Inflammatory macrophage treated with lipopolysaccharide for 4 hours (primary cell): ENCODE results near the gene IGFBP4.

ENCODE experiments used
- DNase-seq: peaks from one replicate; pipeline ENCODE4 v3.0.0-alpha.2; 2020

IGFBP4 gene

DNA sequence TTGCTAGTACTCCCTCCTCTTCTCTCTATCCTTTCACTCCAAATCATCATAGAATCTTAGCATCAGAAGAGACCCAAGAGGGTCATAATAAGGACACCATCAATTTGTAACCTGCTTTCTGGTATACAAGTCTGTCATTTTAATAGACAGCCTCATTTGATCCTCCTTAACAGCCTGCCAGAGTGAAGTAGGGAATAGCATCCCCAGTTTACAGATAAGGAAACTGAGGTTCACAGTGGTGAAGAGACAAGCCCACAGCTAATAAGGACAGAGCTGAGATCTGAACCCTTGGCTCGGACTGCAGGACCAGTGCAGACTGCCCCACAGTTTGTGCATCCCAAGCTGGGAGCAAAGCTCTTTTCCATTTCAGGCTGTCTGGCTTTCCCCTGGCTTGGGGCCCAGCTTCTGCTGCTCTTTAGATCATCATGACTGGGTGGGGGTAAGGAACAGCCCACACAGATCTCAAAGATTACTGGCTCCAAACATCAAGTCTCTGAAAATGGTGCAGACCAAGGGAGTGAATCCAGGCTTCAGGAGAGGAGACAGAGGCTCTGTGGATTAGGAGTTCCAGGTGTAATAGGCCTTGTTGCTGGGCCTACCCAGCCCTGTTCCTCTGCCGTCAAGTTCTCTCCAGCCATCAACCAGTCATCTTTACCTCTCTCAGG, 10.3 kb upstream of the IGFBP4 start:
- no peak for DNase-seq

DNA sequence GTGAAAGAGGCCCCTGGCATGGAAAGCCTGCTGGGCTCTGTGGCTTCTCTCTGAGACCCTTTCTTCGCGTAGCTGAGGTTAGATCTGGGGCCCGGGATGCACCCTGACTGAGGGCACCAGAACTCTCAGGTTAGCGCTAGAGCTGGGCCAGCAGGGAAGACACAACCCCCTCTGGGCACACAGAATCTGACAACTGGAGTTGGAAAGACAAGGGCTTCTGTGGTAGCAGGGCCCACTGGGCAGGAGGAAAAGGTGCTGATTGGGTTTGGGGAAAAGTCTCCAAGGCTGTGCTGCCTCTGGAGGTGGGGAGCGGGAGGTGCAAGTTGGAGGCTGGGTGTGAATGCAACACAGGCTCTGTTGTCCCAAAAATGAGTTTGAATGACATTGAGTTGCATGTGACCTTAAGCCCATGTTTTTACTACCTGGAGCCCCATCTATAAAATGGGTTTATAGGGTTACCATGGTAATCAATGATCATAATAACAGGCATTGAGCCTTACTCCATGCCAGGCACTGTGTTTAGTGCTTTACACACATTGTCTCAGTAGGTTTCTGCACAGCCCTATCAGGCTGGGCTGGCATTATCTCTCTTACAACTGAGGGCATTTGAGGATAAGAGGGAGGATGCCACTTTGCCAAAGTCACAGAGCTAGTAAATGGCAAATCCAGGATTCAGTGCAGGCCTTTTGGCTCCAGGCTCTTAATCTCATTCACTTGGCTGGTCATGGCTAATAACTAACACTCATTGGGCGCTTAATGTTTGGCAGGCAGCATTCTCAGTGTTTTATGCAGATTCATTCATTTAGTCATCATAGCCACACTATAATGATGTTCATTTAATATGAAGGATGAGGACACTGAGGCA, 9.5 kb upstream of the IGFBP4 start:
- peak; percentile 18 for DNase-seq

DNA sequence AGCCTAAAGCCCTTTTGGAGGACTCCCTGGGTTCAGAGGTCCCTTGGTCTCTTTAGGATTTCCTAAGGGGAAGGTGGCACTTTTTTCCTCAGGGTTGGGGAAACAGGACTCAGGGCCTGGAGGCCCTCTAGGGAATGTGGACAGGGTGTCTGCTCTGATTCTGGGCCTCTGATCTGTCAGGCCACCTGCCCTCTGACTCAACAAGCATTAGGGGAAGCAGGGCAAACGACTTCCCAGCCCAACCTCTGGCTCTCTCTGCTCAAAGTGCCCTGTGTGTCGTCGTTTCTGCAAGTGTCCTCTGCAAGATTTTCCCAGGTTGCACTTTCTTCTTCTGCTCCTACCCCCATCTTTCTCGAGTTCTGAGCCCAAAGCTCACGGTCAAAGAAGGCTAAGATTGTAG, 6.6 kb upstream of the IGFBP4 start:
- DNase-seq: peak; percentile 18

DNA sequence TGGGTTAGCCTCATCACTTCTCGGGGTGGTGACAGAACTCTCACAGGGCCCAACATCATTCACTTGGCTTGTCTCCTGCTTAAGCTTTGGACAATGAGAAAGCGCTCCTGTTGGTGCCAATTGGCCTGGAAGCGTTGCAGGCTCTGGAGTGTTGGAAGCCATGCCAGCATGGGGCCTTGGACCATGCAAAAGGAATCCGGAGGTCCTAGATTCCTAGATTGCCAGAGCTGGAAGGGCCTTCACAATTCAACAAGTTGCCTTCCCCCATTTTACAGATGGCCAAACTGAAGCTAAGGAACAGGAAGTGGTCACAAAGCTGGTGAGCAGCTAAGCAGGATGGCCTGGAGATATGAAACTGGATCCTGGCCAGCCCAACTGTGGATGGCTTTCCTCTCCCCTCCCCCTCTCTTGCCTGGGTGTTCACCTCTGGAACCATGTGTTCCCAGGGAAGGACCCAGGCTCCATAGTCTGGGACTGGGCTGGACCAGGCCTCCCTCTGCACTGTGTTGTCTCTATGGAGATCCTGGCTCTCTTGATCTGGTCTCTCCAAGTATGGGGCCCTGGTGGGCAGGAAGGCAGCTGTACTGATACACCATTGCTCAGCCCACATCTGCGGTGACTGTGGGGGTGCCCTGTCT, 6.0 kb upstream of the IGFBP4 start:
- DNase-seq: peak; percentile 36

DNA sequence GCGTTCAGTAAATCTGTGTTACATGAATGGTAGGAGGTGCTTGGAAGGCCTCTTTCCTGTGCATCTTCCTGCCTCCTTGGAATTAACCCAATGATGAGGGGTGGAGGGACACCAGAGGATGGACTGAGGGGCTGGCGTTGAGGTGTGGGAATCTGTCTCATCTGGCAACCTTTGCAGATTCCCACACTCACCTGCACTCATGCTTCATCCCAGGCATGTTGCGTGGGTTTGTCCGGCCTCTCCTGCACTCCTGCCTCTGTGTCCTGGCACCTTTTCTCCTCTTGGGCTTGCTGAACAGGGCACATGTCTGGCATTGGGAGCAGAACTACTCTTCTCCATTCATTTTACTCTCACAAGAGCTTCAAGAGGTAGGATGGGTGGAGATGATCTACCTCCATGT, 3.1 kb upstream of the IGFBP4 start:
- no peak for DNase-seq

DNA sequence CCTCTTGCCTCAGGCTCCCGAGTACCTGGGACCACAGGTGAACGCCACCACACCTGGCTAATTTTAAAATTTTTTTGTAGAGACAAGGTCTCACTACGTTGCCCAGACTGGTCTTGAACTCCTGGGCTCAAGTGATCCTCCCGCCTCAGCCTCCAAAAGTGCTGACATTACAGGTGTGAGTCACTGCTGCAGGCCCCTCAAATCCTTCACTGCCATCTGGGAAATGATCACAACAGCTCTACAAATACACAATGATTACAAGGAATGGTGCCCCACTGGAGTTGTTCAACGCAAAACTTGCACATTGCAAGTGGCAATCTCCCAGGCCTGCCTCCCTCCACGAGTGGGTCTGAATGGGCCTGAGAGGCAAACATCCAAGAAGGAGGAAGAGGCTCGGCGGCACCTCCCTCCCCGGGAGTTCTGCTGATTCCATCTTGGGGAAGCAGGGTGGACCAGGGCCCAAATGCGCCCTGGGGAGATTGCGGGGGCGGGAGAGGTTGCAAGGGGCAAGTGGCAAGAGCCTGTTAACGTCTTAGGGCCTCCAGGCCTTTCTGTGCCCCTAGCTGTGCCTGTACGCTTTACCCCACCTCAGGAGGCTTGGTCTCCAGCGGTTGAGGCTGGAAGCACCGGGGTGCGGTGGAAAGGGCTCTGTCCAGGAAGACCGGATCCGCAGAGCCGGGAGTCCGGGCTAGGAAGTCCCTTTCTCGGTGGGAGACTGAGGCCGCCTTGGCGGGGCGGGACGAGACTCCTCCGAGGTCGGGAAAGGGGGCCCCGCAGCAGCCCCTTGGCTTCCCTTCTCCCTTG, 656 bp upstream of the IGFBP4 start:
- peak; percentile 11 for DNase-seq

DNA sequence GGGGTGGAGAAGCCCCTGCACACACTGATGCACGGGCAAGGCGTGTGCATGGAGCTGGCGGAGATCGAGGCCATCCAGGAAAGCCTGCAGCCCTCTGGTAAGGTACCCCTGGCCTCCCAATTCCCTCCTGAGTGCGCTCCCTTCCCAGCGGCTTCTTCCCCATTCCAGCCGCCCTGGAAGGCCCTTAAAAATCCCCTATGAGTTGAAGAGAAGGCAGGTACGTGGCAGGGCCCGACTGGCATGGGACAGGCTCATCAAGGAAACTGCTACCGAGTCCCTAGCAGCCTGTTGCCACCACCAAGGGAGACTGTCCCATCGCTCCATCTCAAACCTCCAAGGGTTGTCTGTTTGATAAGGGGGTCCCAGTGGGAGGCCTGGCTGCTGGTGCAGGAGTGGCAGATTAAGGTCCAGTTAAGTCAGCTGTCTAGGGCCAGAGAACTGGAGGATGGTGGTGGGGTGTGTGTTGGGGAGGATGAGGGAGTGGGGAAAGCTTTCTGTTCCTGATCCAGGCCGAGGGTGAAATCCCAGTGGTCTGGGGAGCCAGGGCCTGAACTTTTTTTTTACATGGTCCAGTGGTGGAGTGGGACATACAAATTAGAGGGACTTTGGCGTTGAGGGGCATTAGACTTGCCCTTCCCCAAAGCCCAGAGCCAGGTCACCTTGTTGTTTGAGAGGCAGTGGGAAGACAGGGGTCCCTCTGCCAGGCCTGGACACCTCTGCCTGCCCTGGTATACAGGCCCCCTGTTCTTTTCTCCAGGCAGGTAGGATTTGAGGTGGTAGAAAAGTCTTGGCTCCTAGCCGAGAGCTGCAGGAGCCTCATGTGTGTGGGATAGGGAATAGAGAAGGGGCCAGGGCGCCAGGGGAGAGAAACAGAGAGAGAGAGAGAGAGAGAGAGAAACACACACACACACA, 994 bp downstream of the IGFBP4 start:
- DNase-seq: peak; percentile 13

DNA sequence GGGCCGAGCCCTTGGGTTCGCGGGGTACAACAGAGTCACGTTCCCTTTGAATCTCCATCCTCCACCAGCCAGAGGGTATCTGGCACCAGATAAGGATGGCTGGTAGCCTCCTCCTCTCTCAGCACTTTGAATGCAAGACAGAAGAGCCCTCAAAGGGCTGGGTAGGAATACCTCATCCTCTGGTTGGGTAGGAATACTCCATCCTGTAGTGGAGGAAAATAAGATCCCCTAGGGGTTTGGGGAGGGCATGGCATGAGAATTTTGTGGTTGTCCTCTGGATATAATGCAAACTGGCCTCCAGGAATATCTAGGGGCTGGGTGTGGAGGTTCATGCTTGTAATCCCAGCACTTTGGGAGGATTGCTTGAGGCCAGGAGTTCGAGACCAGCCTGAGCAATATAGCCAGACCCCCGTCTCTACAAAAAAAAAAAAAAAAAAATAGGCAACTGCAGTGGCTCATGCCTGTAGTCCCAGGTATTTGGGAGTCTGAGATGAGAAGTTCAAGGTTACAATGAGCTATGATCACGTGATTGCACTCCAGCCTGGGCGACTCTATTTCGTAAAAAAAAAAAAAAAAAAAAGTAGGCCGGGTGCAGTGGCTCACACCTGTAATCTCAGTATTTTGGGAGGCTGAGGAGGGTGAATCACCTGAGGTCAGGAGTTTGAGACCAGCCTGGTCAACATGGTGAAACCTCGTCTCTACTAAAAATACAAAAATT, 2.7 kb downstream of the IGFBP4 start:
- DNase-seq: no peak

DNA sequence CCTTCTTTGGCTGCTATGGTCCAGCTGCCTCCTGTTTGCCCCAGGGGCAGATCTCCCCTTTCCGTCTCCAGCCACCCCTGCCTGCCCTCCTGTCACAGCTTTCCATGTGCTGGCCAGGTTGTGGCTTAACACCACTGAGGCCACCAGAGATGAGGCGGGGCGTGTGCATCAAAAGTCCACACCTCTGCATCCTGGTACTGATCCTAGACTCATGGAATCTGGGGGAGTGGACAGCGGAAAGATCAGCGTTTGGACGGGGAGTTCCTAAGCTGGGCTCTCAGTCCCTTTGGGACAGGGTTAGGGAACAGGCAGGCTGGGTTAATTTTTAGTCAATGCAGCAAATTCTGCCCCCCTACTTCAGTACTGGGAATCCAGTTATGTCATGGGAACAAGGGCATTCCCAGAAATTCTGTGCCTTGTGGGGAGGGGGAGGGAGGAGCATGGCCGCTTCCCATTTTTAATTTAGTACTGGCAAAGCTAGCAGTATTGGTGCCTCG, 3.9 kb downstream of the IGFBP4 start:
- no peak for DNase-seq

DNA sequence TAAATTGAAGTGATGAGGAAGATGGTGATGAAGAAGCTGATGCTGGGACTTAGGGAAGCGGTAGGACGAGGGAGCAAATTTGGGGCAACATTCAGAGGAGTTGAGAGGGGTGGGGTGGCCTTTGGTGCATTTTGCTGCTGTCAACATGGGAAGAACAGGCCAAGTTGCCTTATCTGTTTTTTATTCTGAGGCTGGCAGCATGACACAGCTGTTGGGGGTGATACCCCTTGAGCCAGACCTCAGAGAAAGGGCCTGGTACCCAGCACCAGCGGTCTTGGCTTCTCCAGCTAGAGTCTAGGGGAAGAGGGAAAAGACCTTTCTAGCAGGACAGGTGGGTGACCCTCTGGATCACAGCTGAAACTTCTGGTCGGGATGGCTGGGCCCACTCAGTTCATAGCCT, 4.6 kb downstream of the IGFBP4 start:
- no peak for DNase-seq

DNA sequence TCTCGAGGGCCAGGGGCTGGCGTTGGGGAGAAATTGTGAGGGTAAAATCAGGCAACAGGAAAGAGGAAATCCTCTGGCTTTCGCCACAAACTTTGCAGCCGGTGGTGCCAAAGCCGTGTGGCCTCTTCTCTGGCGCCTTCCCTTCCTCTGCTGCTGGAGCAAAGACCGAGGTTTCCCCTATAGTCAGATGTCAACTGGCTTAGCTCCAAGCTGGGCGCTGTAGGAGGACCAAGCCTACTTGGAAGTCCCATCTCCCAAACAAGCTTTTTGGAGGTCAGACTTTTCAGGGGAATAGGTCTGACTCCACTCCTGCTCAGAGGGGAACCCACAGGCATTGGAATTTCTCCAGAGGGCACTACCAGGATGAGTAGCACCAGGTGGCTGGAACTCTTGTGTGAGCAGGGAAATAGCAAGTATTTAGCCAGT, 5.0 kb downstream of the IGFBP4 start:
- DNase-seq: peak; percentile 44

DNA sequence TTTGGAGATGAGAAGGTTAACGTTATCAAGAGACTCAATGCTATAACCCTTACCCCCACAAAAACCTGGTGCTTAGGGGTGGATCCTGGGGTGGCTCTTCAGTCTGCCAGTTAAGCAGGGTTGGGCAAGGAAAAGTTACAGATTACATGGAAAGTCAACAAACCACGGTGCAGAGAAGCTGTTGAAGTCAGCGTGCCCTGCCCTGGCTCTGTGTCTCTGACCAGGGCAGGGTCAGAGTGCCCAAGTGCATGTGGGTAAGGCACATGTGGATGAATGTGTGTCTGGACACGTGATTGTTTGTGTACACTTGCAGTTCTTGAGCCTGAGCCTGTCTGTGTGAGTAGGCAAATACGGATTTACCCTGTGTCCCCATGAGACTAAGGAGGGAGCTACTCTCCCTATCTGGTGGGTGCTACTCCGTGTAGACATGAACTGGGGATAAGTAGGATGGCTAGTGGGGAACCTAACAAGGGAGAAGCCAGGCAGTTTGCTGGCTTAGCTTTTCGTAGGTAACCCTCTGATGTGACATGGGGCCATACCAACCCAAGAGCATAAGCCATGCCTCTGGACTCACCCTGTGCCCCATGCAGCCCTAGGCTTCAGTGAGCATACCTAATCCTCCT, 5.5 kb downstream of the IGFBP4 start:
- DNase-seq: peak; percentile 52

DNA sequence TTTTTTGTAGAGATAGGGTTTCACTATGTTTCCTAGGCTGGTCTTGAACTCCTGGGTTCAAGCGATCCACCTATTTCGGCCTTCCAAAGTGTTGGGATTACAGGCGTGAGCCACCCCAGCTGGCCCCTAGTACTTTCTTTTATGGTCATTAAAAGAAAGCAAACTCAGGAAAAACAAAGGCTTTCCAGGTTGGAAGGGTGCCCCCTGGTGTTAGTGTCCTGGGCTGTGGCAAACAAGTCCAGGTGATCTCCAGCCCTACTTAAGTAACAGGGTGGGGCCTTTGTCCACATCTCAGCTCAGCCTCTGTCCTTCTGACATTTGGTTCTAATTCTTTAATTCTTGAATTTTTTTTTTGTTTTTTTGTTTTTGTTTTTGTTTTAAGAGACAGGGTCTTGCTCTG, 6.9 kb downstream of the IGFBP4 start:
- DNase-seq: peak; percentile 34

DNA sequence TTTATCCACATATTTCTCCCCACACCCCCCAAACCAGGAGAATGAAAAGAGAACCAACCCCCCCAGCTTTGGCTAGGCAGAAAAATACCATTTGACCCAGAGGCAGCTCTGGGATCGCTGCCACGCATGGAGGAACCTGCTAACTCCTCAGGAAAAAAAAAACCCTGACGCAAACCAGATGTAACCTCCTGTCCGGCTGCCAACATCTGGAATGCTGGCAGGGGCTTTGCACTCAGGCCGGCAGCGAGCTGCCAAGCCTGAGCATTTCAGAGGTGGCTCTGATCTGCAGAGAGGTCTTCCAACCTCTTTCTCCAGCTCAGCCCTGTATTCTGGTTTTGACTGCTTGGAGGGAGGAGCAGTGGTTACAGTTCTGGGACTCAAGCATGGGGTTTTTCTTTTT, 8.2 kb downstream of the IGFBP4 start:
- no peak for DNase-seq

DNA sequence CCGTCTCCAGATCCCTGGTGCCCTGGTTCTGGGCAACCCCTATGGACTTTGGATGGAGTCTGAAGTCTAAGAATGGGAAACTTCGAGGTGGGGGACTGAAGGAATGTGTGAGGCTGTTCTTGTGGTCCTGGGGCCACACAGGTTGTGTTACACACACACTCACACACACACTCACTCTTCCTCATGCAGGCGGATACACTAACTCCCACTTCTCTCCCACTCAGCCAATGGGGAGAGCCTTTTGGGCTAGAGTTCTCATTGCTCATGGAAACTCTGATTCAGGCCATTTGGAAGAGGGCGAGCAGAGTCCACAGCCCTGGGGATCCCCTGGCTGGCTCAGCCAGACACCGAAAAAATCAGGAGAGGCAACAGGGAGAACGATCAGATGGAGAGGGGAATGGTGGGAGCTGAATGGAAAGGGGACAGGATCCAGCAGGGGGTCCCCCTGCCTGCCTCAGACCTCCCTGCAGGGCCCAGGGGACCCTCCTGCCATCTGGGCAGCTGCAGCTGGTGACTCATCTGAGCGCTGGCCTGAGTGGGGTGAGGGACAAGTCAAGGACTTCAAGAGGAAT, 9.1 kb downstream of the IGFBP4 start:
- DNase-seq: no peak

DNA sequence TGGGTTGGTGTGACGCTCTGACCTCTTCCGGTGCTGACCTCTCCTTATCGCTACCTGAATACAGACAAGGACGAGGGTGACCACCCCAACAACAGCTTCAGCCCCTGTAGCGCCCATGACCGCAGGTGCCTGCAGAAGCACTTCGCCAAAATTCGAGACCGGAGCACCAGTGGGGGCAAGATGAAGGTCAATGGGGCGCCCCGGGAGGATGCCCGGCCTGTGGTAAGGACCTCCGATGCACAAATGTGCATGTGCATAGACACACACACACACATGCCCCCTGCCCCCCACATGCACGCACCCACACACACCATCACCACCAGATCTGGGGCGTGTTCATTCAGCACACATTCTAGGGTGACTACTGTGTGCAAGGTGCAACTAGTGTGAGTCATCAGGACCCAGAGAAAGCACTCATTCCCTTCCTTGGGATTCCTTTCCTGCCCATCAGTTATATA, 9.7 kb downstream of the IGFBP4 start:
- no peak for DNase-seq

DNA sequence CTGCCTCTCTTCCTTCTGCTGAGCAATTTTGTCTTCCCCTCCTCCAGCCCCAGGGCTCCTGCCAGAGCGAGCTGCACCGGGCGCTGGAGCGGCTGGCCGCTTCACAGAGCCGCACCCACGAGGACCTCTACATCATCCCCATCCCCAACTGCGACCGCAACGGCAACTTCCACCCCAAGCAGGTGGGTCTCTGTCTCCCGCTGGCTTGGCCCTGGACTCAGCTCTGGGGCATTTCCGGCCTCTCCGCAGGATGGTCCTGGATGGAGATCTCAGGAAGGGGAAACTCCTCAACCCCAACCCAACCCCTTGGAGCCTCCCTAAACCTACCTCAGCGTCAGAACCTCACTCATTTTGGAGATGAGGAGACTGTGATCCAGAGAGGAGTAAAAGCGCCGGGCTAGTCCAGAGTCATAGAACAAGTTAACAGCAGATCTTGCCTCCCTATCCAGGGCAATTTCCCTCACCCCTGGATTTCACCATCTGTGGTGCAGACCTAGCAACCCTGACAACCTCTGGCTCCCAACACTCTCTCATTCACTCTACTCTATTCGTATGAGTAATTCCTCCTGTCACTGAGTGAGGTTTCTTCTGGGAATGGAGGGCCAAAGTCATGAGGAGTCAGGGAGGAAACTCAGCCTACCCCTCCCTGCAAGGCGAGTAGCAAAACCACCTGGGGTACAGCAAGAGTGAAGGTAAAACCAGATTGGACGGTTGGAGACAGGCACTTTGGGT, 10.8 kb downstream of the IGFBP4 start:
- DNase-seq: no peak

DNA sequence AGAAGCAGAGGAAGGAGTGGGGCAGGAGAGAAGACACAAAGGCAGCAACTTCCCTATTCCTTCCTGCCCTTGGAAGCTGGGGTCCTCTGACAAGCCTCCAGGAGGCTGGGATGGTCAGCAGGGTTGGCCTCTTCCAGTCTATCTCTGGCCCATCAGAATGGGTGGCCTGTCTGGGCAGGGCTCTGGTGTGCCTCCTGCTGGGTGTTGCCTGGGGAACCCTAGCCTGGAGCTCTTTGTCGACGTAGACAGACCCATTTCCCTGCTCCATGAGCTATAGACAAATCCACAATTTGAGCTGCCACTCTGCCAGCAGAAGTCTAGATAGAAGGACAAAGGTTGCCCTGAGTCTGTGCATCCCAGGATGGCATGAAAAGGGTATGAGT, 11.4 kb downstream of the IGFBP4 start:
- no peak for DNase-seq

DNA sequence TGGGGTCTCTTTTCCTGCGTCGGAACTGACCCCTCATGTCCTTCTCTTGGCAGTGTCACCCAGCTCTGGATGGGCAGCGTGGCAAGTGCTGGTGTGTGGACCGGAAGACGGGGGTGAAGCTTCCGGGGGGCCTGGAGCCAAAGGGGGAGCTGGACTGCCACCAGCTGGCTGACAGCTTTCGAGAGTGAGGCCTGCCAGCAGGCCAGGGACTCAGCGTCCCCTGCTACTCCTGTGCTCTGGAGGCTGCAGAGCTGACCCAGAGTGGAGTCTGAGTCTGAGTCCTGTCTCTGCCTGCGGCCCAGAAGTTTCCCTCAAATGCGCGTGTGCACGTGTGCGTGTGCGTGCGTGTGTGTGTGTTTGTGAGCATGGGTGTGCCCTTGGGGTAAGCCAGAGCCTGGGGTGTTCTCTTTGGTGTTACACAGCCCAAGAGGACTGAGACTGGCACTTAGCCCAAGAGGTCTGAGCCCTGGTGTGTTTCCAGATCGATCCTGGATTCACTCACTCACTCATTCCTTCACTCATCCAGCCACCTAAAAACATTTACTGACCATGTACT, 13.2 kb downstream of the IGFBP4 start:
- DNase-seq: no peak
